Activated T-helper 1 cell treated with anti-CD3 and anti-CD28 coated beads, Interleukin-12 subunit alpha, Interleukin-12 subunit beta, Interleukin-2, Interleukin-4 antibody, amounts not matched to agents 30 ng/mL and 10 ng/mL and 1 ng/mL, durations not matched to agents 14 hours and 24 hours and 36 hours (primary cell): ENCODE results near the gene TBPL2. TPM values are rescaled to one million over a fixed set of nuclear protein-coding genes. Genes with fewer than 3 reads are reported as not detected.
A peak's percentile ranks its signal among the peaks of the same experiment; 100 is the strongest.
"Not testable (repeated sequence)": the region's sequence is repeated elsewhere in the genome, so short reads cannot be mapped to it uniquely, and the experiment has no call there.

ENCODE experiments used
- DNase-seq: peaks from one replicate; pipeline ENCODE4 v3.0.0; 2021; ENCODE audit warnings: low spot score
- H3K27ac Mint-ChIP-seq: one replicate; pipeline ENCODE4 v1.8.0; 2021; ENCODE audit warnings: mild to moderate bottlenecking, mixed read lengths
- H3K27me3 Mint-ChIP-seq: one replicate; pipeline ENCODE4 v1.8.0; 2022; ENCODE audit warnings: mild to moderate bottlenecking, moderate library complexity, mixed read lengths; ENCODE audit not compliant: insufficient read depth
- H3K36me3 Mint-ChIP-seq: one replicate; pipeline ENCODE4 v1.8.0; 2021; ENCODE audit warnings: low read depth, mixed read lengths
- H3K4me1 Mint-ChIP-seq: one replicate; pipeline ENCODE4 v1.8.0; 2021; ENCODE audit warnings: low read depth, mixed read lengths
- H3K4me3 Mint-ChIP-seq: one replicate; pipeline ENCODE4 v1.8.0; 2021; ENCODE audit warnings: mild to moderate bottlenecking, moderate library complexity, mixed read lengths
- H3K9me3 Mint-ChIP-seq: one replicate; pipeline ENCODE4 v1.8.0; 2021; ENCODE audit warnings: mixed read lengths
- intact Hi-C: fragments of 100-400 bp; cut with micrococcal nuclease; formaldehyde crosslinking; loops from one replicate; pipeline ENCODE4 v1.15.1; 2024
- total RNA-seq: library from RNA; stranded (reverse); gene quantifications from 2 replicates; pipeline ENCODE4 v1.2.3, GENCODE V29; 2022

TBPL2 gene
- total RNA-seq, 1 donor from 2014 or later: not detected

DNA sequence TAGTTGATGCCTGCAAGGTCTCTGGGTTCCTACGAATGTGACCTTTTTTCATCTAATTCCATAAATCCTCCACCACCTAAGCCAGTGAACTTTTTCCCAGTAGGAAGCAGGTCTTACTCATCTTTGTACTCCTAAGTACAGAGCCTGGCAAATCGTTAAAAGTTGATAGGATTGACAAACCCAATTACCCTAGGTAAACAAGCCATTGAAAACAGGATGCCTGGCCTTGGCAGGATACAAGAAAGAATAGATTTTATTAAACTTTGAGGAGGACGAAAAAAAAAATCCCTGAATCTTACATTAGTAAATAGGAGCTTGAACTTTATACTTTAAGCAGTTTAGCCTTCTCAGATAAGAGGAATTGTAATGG, 5.6 kb downstream of the TBPL2 start:
- H3K4me3 Mint-ChIP-seq: no peak overlapping the region
- H3K36me3 Mint-ChIP-seq: no peaks in the 10 kb centered on the region
- peaks cover 4% of the 10 kb centered on the region for H3K27me3 Mint-ChIP-seq
- no peaks in the 10 kb centered on the region for H3K9me3 Mint-ChIP-seq
- no peak for DNase-seq
- intact Hi-C loops: no loop called here
- H3K27ac Mint-ChIP-seq: peak overlapping the region; percentile 7
- peaks cover 19% of the 10 kb centered on the region for H3K4me1 Mint-ChIP-seq

DNA sequence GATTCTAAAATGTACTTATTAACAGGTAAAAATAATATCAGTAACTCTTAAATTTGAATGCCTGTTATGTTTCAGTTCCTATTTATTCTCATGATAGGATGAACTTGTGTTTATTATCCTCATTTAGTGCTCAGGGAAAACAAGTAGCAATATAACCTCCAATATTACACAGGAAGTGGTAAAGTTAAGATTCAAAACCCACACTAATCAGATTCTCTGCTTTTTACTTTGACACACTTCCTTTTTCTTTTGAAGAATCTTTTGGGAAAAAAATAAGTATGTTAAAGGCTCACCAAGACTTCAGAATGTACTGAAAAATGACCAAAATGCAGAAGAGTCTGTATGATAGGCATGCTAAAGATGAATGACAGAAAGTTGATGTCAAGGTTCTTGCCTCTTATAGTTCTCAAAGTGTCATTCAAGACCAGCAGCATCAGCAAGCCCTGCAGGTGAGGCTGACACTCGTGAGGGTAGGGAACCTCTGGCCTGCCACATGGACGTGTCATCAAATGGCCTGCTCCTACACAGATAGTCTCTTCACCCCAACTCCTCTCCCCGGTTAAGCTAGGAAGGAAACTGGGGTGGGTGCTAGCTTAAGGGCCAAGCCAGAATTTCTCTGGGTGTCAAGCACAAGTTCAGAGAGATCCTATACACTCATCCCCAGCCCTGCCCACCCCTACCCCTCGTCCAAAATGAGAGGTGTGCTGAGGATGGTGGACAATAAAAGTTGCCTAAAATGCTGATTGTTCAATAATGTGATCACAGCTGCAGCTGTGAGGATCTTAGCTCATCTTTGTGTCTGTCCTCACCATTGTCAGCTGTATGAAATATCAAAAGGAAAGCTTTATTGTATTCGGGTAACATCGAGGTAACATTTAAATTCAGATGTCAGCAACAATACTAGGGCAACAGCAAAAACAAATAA, 6.3 kb downstream of the TBPL2 start:
- no peak overlapping the region for H3K27ac Mint-ChIP-seq
- no peaks in the 10 kb centered on the region for H3K9me3 Mint-ChIP-seq
- no peak for DNase-seq
- no peak overlapping the region for H3K4me3 Mint-ChIP-seq
- H3K27me3 Mint-ChIP-seq: peaks cover 4% of the 10 kb centered on the region
- peaks cover 21% of the 10 kb centered on the region for H3K4me1 Mint-ChIP-seq
- no peaks in the 10 kb centered on the region for H3K36me3 Mint-ChIP-seq
- intact Hi-C loops: no loop called here

- Mint-ChIP-seq H3K27ac (no peak overlapping the region), H3K4me1 (peaks cover 21% of the 10 kb centered on the region), H3K4me3 (no peak overlapping the region), H3K9me3 (no peaks in the 10 kb centered on the region), H3K36me3 (no peaks in the 10 kb centered on the region), H3K27me3 (peaks cover 4% of the 10 kb centered on the region)
- intact Hi-C loops: no loop called here
- no peak for DNase-seq
These were observed 7.8 kb downstream of the TBPL2 start for GRCh38 chr14:55432628-55433027.

DNA sequence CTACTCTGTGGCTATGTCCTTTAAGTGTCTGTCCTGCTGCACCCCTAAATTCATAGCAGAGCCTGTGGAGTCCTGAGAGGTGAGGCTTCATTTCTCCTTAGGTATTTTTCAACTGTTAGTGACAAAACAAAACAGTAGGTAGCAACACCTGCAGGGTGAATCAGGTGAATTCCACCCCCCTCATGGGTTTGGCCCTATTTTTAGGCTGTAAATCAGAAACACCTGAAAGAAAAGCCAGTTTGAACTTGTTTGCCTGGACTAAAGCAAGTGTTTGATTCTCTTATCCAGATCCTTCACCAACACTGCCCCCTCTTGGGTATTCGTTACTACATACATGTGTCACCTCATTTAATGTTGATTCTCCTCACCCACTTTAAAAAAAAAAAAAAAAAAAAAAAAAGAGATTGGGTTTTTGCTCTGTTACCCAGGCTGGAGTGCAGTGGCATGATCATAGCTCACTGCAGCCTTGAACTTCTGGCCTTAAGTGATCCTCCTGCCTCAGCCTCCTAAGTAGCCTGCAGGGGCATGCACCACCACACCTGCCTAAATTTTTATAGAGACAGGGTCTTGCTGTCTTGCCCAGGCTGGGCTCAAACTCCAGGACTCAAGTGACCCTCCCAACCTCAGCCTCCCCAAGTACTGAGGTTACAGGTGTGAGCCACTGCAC, 10.3 kb downstream of the TBPL2 start:
- intact Hi-C loops: loop anchor here (1.0 to 2.0 kb wide), 5 partner anchors 76 to 341 kb away; partner anchors contain the start of gene FBXO34
- Mint-ChIP-seq H3K4me1 (peaks cover 21% of the 10 kb centered on the region), H3K4me3 (no peak overlapping the region), H3K27me3 (peaks cover 3% of the 10 kb centered on the region), H3K36me3 (no peaks in the 10 kb centered on the region), H3K27ac (no peak overlapping the region), H3K9me3 (no peaks in the 10 kb centered on the region)
- DNase-seq: peak; percentile 32

DNA sequence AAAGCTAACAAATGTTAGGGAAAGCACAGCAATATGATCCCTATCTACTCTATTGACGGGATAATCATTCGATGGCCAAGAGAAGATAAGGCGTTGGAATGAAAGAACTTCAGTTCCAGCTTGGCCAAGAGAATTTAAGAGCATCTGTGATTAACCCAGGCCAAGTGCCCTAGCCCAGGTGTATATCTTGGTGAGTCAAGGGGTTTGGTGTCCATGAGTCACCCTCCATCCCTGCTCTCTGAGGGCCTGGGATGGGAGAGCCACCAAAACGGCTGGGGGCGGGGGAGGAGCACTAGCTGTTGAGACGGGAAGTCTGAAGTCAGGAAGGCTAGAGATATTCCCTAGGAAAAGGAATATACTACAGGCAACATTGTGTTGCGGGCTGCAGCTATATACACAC, 13.0 kb downstream of the TBPL2 start:
- Mint-ChIP-seq H3K4me3 (no peak overlapping the region), H3K27me3 (peaks cover 4% of the 10 kb centered on the region), H3K9me3 (no peaks in the 10 kb centered on the region), H3K27ac (no peak overlapping the region), H3K4me1 (peaks cover 5% of the 10 kb centered on the region), H3K36me3 (no peaks in the 10 kb centered on the region)
- intact Hi-C loops: no loop called here
- DNase-seq: no peak

- peaks cover 5% of the 10 kb centered on the region for H3K4me1 Mint-ChIP-seq
- H3K9me3 Mint-ChIP-seq: no peaks in the 10 kb centered on the region
- intact Hi-C loops: no loop called here
- DNase-seq: no peak
- H3K4me3 Mint-ChIP-seq: no peak overlapping the region
- no peak overlapping the region for H3K27ac Mint-ChIP-seq
- H3K36me3 Mint-ChIP-seq: no peaks in the 10 kb centered on the region
- H3K27me3 Mint-ChIP-seq: peaks cover 4% of the 10 kb centered on the region
These were observed 13.5 kb downstream of the TBPL2 start for GRCh38 chr14:55426891-55427290.

GRCh38 chr14:55425091-55425490, 15.3 kb downstream of the TBPL2 start:
- DNase-seq: no peak
- peaks cover 2% of the 10 kb centered on the region for H3K27me3 Mint-ChIP-seq
- H3K27ac Mint-ChIP-seq: no peak overlapping the region
- intact Hi-C loops: no loop called here
- H3K9me3 Mint-ChIP-seq: no peaks in the 10 kb centered on the region
- H3K4me1 Mint-ChIP-seq: peaks cover 4% of the 10 kb centered on the region
- no peak overlapping the region for H3K4me3 Mint-ChIP-seq
- H3K36me3 Mint-ChIP-seq: no peaks in the 10 kb centered on the region

- Mint-ChIP-seq H3K27me3 (peaks cover 2% of the 10 kb centered on the region), H3K4me3 (no peak overlapping the region), H3K27ac (no peak overlapping the region), H3K9me3 (no peaks in the 10 kb centered on the region), H3K36me3 (no peaks in the 10 kb centered on the region), H3K4me1 (no peaks in the 10 kb centered on the region)
- DNase-seq: no peak
- intact Hi-C loops: no loop called here
These were observed 16.4 kb downstream of the TBPL2 start for GRCh38 chr14:55423969-55424368.

DNA sequence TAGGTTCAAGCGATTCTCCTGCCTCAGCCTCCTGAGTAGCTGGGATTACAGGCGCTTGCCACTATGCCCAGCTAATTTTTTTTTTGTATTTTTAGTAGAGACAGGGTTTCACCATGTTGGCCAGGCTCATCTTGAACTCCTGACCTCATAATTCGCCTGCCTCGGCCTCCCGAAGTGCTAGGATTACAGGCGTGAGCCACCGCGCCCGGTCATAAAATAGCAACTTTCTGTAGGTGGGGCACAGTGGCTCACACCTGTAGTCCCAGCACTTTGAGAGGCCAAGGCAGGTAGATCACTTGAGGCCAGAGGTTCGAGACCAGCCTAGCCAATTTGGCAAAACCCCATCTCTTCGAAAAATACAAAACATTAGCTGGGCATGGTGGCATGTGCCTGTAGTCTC, 18.1 kb downstream of the TBPL2 start:
- DNase-seq, H3K9me3 Mint-ChIP-seq, H3K27me3 Mint-ChIP-seq, intact Hi-C loops, H3K36me3 Mint-ChIP-seq, H3K4me1 Mint-ChIP-seq, H3K4me3 Mint-ChIP-seq, H3K27ac Mint-ChIP-seq: not testable (repeated sequence)

- Mint-ChIP-seq H3K4me3 (no peak overlapping the region), H3K36me3 (no peaks in the 10 kb centered on the region), H3K27ac (no peak overlapping the region), H3K9me3 (no peaks in the 10 kb centered on the region), H3K4me1 (peaks cover 6% of the 10 kb centered on the region), H3K27me3 (peaks cover 2% of the 10 kb centered on the region)
- intact Hi-C loops: no loop called here
- no peak for DNase-seq
These were observed 20.8 kb downstream of the TBPL2 start for GRCh38 chr14:55419663-55420062.

DNA sequence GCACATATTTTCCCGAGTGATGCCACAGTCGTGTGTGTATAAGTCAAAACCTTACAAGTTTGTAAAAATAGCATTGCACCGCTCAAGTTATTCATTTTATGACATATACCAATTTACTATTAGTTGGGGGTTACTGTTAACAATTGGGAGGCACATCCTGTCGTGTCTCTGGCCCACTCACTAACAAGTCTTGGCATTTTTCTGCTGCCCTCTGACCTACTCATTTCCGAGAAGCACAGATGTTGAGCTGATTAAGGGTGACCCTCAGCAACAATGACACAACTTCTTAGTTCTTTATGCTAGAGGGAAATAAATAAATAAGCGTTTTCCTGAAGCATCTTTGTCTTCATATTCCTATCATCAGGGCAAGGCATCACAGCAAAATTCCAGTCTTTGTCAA, 22.0 kb downstream of the TBPL2 start:
- Mint-ChIP-seq H3K27ac (peak overlapping the region; percentile 21), H3K27me3 (no peaks in the 10 kb centered on the region), H3K9me3 (no peaks in the 10 kb centered on the region), H3K4me1 (peaks cover 6% of the 10 kb centered on the region), H3K36me3 (no peaks in the 10 kb centered on the region), H3K4me3 (no peak overlapping the region)
- intact Hi-C loops: no loop called here
- no peak for DNase-seq

DNA sequence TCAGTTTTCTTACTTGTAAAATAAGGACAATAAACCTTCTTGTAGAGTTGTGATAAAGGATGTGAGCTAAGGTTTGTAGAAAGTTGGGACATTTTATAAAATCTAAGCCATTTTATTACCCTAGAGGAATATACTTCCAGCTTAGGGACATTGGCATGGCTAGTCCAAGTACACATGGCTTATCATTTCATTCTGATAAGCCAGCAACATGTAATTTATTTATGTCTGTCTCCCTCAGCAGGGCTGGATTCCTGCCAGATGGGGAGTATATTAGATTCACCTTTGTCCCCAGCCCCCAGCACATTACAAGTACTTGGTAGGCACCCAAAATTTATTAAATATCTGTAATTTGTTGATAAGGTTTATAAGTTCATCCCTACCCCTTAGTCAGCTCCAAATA, 22.5 kb downstream of the TBPL2 start:
- DNase-seq: no peak
- Mint-ChIP-seq H3K36me3 (no peaks in the 10 kb centered on the region), H3K4me3 (no peak overlapping the region), H3K27me3 (no peaks in the 10 kb centered on the region), H3K4me1 (peaks cover 6% of the 10 kb centered on the region), H3K9me3 (no peaks in the 10 kb centered on the region), H3K27ac (no peak overlapping the region)
- intact Hi-C loops: no loop called here

DNA sequence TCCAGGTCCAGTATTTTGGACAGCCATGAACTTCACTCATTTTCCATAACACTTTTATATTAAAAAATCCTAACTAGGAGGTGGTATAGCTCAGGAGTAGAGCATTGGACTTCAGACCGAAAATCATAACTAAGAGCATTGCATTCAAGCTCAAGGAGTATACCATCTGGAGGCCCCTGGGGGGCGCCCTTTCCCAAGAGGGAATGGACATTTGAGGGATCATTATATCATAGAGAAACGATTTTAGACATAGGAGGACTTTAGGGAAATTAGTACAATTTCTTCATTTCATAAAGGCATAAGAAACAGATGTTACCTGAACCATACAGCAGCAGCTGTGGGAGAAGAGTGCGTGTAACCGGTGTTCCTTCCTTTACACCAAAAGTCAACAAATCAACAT, 23.6 kb downstream of the TBPL2 start:
- Mint-ChIP-seq H3K4me3 (no peak overlapping the region), H3K4me1 (peaks cover 12% of the 10 kb centered on the region), H3K27me3 (no peaks in the 10 kb centered on the region), H3K9me3 (no peaks in the 10 kb centered on the region), H3K36me3 (no peaks in the 10 kb centered on the region), H3K27ac (no peak overlapping the region)
- intact Hi-C loops: no loop called here
- DNase-seq: no peak
